ENCODE data around the gene CRTC1.

The CRTC1 gene

GRCh38 chr19:18783958-18784785, 100.7 kb downstream of the CRTC1 start:
- no peak for DNase-seq (ENCODE audit: low read depth in 2 of 2)

GRCh38 chr19:18784786-18785120, 101.3 kb downstream of the CRTC1 start:
- no peak for DNase-seq (ENCODE audit: low read depth in 2 of 2)

DNA sequence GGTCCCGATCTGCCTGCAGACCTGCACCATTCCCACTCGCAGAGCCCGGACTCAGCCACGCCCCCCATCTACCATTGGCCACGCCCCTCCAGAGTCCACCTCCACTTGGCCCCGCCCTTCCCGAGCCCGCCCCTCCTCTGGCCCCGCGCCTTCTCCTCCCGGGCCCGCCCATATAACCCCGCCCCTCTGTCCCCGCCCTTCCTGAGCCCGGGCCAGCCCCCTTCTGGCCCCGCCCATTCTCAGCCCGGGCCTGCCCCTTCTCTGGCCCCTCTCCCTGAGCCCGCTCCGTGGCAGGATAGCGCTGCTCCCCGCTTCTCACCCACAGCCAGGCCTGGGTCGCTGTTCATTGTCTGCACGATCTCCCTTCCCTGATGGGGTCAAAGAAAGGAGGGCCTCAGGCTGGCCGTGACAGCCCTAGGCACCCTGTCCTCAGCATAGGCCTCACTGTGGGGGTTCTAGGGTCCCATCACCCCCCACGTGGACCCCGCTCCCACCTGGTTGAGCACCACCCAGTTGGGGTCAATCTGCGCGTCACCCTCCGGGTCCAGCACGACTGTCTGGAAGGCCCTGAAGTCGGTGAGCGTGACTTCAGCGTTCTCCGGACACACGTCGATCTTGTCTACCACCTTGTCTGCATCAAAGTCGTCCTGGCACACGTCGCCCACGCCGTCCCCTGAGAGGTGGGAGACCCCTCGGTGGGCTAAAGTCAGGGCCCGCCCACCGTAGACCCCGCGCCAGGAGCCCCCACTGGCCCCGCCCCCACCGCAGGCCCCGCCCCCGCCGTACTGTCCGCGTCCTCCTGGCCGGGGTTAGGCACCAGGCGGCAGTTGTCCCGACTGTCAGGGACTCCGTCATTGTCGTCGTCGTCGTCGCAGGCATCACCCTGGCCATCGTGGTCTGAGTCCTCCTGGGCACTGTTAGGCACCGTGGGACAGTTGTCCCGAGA, 102.0 kb downstream of the CRTC1 start:
- DNase-seq (ENCODE audit: low read depth in 2 of 2), result peak; percentile 21

DNA sequence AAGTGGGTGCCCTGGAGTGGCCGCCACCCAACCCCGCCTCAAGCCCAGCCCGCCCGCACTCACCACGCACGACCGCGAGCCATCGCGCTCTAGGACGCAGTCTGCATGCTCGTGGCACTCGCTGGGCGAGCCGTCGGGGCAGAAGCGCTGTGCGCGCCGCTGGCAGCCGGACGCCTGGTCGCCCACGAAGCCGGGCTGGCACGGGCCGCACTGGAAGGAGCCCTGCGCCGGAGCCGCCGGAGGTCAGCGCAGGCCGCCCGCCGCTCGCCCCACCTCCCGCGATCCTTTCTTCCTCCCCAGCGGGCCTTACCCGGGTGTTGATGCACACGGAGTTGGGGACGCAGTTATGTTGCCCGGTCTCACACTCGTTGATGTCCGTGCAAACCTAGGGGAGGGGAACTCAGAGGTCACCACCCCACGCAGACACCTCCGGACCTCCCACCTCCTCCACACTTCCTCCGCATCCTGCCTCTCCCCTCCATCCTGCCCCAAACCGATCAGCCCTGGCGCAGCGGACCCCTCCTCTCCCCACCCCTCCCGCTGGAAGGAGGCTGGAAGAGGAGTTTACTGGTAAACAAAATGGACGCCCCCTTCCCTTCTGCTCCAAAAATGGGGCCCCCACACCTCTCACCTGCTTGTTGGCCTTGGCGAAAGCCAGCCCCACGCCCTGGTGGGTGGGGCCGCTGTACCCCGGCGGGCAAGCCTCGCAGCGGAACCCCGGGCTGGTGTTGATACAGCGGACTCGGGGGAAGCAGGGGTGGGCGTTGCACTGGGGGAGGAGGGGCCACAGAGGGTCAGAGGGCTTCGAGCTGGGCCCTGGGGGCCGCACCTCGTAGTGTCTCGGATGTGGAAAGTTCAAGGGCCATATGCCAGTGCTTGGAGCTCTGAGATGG, 105.3 kb downstream of the CRTC1 start:
- DNase-seq (ENCODE audit: low read depth in 2 of 2), result no peak

- no peak for DNase-seq (ENCODE audit: low read depth in 2 of 2)
Measured at GRCh38 chr19:18789422-18789869, 106.0 kb downstream of the CRTC1 start.

- no peak for DNase-seq (ENCODE audit: low read depth in 2 of 2)
Measured at GRCh38 chr19:18789883-18790565, 106.5 kb downstream of the CRTC1 start.

DNA sequence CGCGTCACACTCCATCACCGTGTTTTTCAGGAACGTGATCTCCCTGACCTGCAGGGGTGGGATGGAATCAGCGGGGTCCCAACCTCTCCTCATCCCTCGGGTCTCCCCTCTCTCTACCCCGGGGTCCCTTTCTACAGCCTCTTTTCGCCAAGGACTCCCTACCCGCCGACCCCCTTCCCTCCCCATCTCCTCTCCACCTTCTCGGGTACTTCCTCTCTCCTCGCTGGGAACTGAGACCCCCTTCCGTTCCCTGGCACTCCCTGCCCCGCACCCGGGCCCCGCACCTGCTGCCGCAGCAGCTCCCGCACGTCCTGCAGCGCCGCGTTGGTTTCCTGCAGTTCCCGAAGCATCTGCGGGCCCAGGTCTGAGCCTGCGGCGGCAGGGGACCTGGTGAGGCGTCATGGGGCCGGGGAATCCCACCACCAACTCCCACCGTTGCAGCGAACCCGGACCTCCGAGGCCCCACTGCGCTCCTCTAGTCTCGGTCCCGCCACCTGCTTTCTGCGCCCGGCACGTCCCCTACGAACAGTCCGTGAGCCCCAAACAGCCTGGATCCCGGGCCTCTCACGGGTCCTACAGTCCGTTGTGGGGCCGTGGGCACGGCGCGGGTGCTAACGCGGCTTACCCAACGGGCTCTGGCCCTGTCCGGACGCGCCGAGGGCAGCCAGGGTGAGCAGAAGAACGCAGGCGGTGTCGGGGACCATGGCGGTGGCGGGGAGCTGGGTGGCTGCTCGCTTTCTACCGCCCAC, 107.3 kb downstream of the CRTC1 start, which contains the start of gene COMP:
Gene COMP, minus strand, starts transcription at position 740 of the 749 bp plus-strand sequence. Its CDS starts 36 bp downstream, at position 704.
- no peak for DNase-seq (ENCODE audit: low read depth in 2 of 2)

DNA sequence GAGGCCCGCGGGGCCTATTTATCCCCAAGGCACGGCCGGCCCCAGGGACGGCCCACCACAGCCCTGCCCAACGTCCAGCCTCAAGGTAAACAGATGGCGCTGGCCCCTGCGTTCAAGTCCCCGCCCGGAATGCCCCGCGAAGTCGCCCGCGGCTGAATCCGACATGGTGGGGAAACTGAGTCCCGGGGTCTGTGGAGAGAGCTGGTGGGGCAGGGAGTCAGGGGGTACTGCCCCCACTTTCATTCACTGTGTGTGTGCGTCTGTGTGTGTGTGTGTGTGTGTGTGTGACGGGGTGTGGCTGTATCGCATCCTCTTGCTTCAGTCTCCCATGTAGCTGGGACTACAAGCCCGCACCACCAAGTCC, 107.8 kb downstream of the CRTC1 start:
- DNase-seq (ENCODE audit: low read depth in 2 of 2), result no peak

DNA sequence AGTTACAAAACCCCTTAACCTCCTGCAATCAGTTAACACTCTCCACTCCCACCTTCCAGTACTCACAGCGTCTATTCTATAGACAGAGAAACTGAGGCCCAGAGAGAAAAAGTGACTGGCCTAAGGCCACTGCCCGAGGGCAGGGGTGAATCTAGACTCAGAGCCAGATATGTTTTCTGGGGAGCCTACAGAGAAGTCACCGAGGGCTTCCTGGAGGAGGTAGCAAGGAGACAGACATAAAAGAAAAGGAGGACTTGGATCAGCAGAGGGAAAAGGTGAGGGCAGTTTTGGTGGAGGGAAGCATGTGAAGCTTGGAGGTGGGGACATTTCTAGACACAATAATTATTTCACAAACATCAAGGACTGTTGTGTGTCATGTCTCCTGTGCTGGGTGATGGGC, 109.2 kb downstream of the CRTC1 start:
- DNase-seq (ENCODE audit: low read depth in 2 of 2), result no peak

DNA sequence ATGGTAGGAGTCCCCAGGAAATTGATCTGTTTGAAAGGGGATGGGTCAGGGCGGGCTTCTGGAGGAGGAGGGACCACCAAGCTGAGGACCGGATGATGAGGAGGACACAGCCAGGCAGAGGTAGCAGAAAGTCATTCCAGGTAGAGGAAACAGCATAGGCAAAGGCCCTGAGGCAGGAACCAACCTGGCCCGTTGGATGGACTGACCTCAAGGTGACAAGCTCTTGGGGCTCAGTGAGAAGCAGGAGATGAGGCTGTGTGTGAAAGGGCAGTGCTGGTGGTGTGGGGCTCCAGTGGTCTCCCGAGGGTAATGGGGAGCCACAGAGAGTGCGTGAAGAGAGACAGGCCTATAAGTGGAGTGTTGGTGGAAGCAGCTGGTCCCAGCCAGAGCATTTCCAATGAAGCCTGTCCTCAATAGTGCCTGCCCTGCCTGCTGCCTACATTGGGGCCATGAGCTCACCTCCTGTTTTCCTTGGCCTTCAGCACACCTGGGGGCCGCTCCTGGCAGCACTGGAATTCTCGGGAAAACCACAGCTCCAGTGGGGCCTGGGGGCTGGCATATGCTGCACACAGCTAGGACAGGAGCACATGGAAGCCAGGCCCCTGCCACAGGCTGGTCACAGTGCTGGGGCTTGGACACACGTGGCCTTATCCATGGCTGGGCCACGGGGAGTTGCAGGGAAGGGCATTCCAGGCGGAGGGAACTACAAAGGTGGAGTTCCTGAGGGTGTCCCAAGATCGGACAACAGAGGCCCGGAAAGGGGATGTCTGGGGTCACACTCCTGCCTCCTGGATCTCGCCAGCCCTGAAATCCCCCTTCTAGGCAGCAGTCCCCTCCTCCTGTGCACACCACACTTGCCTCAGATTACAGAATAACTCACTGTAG, 109.9 kb downstream of the CRTC1 start:
- DNase-seq (ENCODE audit: low read depth in 2 of 2), result no peak

DNA sequence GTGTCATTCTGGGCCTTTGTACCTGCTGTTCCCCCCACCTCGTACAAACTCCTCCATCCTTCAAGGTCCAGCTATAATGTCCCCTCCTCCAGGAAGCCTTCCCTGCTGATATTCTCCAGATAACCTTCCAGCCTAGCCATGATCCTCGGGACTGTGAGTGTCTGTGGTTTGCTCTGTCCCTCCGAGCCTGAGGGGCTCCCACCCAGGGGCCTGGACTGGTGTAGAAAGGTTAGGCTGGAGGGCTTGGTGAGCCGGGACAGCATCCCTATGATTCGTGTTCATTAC, 110.5 kb downstream of the CRTC1 start:
- no peak for DNase-seq (ENCODE audit: low read depth in 2 of 2)

- no peak for DNase-seq (ENCODE audit: low read depth in 2 of 2)
Measured at GRCh38 chr19:18794692-18795091, 111.2 kb downstream of the CRTC1 start.

DNA sequence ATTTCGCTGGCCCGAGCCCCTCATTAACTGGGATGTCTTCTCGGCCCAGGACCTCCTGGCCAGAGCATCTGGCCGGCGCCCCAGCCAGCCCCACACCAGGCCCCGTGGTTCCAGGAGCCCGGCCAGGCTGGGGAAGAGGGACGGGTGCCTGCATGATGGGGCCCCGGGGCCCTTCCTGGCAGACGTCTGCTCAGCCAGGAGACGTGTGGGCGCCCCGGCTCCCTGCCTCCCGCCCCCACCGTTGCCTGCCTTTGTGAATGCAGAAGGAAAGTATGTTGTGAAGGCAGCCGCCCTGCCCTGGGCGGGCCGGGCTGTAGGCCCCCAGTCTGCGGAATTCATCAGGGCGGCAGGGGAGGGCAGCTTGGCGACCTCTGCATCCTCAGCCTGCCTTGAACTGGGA, 112.1 kb downstream of the CRTC1 start:
- DNase-seq (ENCODE audit: low read depth in 2 of 2), result no peak

DNA sequence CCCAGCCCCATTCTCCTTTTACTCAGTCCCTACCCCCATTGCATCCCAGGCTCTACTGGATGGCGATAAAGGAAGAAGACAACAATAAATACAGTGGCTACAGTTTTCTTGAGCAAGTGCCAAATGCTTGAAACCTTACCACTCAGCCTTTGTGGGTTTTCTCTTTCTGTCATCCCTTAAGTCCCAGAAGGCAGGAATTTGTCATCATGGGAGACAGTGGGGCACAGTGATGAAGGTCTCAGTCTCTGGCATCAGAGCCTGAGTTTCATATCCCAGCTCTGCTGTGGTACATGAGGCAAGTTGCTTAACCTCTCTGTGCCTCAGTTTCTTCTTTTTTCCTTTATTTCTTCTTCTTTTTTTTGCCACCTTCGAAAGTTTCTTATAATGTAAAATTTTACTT, 112.8 kb downstream of the CRTC1 start:
- DNase-seq (ENCODE audit: low read depth in 2 of 2), result no peak

GRCh38 chr19:18798384-18799352, 115.2 kb downstream of the CRTC1 start:
- no peak for DNase-seq (ENCODE audit: low read depth in 2 of 2)

GRCh38 chr19:18799389-18799970, 116.0 kb downstream of the CRTC1 start:
- no peak for DNase-seq (ENCODE audit: low read depth in 2 of 2)

DNA sequence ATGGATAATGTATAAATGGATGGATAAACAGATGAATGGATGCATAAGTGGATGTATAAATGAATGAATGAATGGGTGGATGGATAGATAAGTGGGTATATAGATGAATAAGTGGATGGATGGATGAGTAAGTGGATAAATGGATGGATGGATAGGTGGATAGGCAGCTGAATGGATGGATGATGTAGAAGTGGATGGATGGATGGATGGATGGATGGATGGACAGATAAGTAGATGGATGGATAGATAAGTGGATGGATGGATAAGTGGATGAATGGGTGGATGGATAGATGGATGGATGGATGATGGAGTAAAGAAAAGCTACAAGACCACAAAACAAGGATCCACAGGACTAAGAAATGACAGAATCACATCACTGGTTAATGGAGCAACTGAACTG, 116.6 kb downstream of the CRTC1 start:
- no peak for DNase-seq (ENCODE audit: low read depth in 2 of 2)

GRCh38 chr19:18800636-18801035, 117.2 kb downstream of the CRTC1 start:
- no peak for DNase-seq (ENCODE audit: low read depth in 2 of 2)
